H1 (cell line): Measurements from ENCODE around the gene SPOCD1. TPM values are rescaled to one million over a fixed set of nuclear protein-coding genes. Genes with fewer than 3 reads are reported as not detected.

Experiments used
- EP300 ChIP-seq, 2 experiments: IDR thresholded peaks; 1 replicate in 1 of 2; 2 replicates in 1 of 2; pipeline ENCODE4 v1.6.1; 2011 to 2012; ENCODE audit warnings: low read depth in 2 of 2, low read length in 2 of 2, mild to moderate bottlenecking in 2 of 2, borderline replicate concordance in 1 of 2, inconsistent platforms in 1 of 2, moderate library complexity in 1 of 2
- KDM5A ChIP-seq: fragments of 200-600 bp; IDR thresholded peaks from 2 replicates; pipeline ENCODE4 v1.7.1; 2012; ENCODE audit warnings: mild to moderate bottlenecking, low read length, inconsistent platforms, mixed read lengths
- NRF1 ChIP-seq: IDR thresholded peaks from 2 replicates; pipeline ENCODE4 v1.6.1; 2011; ENCODE audit warnings: mild to moderate bottlenecking, low read depth, low read length, improper control_type of control experiment
- SP2 ChIP-seq: IDR thresholded peaks from 2 replicates; pipeline ENCODE4 v1.6.1; 2012; ENCODE audit warnings: mild to moderate bottlenecking, low read length, inconsistent platforms
- TBP ChIP-seq: IDR thresholded peaks from 2 replicates; pipeline ENCODE4 v1.6.1; 2011; ENCODE audit warnings: low read depth, low read length, improper control_type of control experiment
- TEAD4 ChIP-seq: IDR thresholded peaks from 2 replicates; pipeline ENCODE4 v1.6.1; 2012; ENCODE audit warnings: low read depth, low read length, inconsistent platforms, mixed read lengths
- polyA plus RNA-seq, 7 experiments: library from polyadenylated mRNA; depleted of rRNA in 3 of 7; stranded (reverse) in 5 of 7; unstranded in 2 of 7; fragments of >200 nt in 5 of 7; fragments of 200-250 nt in 2 of 7; gene quantifications; 1 replicate in 5 of 7; 2 replicates in 1 of 7; 4 replicates in 1 of 7; pipeline versions ENCODE4 v1.2.1 to v1.2.3, GENCODE V29; 2011 to 2013; ENCODE audit warnings: missing spikeins in 2 of 7, mixed read lengths in 2 of 7
- total RNA-seq: library from RNA; stranded (reverse); fragmentation: NEBNext Ultra II Directional; extraction: Animal tissue kit (Norgen Biotek cat#: 25700); gene quantifications from 2 replicates; pipeline ENCODE4 v1.2.1, GENCODE V29; 2021
- TF ChIP-seq, protein P1 (sequence below): IDR thresholded peaks from 2 replicates; pipeline ENCODE4 v1.6.1; 2011; ENCODE audit warnings: low read length, improper control_type of control experiment

SPOCD1 gene
- total and polyA plus RNA-seq, 2 of the 8 experiments (the other 6 are each of a cell fraction or from before 2014, with no cell fraction given), result 1.8 to 2.9 TPM

DNA sequence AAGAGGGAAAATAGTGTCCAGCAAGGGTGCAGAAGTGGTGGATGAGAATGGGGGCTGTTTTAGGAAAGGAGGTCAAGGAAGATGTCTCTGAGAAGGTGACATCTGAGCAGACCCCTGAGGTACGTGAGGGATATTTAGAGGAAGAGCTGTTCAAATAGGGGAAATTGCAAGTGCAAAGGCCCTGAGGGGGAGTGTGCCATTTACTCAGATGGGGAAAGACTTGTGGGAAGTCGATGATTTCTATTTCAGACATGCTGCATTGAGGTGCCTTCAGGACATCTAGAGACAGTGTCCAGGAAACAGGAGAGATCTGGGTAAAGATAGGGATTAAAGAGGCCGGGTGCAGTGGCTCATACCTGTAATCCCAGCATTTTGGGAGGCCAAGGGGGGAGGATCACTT, 41.3 kb downstream of the SPOCD1 start (continued):
- TF ChIP-seq, protein P1, sequence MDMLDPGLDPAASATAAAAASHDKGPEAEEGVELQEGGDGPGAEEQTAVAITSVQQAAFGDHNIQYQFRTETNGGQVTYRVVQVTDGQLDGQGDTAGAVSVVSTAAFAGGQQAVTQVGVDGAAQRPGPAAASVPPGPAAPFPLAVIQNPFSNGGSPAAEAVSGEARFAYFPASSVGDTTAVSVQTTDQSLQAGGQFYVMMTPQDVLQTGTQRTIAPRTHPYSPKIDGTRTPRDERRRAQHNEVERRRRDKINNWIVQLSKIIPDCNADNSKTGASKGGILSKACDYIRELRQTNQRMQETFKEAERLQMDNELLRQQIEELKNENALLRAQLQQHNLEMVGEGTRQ, result no peak
- TF ChIP-seq TBP (no peak), TEAD4 (no peak), EP300 (IDR thresholded peaks at IDR 0.05; ENCODE audit: borderline replicate concordance in 1 of 2, low read depth in 2 of 2, low read length in 2 of 2) (no peak), NRF1 (no peak), KDM5A (no peak), SP2 (no peak)
